RWPE2 (cell line): ENCODE measurements around the gene STEAP3.

ENCODE experiments used
- ATAC-seq: fragments of 200-7000 bp; cut with Tn5 transposase; 3 replicates; pipeline ENCODE4 v1.9.1; 2021; ENCODE audit warnings: low read depth
- DNase-seq: peaks from one replicate; pipeline ENCODE4 v3.0.0-alpha.2; 2020; ENCODE audit warnings: low spot score
- H3K27ac ChIP-seq: fragments of 450-650 bp; 2 replicates; pipeline ENCODE4 v1.5.1; 2017; ENCODE audit warnings: mild to moderate bottlenecking; ENCODE audit not compliant: poor library complexity, severe bottlenecking
- H3K27me3 ChIP-seq: fragments of 250-450 bp; sonication (Bioruptor Pico); 2 replicates; pipeline ENCODE4 v1.5.1; 2021; ENCODE audit warnings: mild to moderate bottlenecking, moderate library complexity; ENCODE audit not compliant: insufficient read depth, poor library complexity, severe bottlenecking
- H3K36me3 ChIP-seq: fragments of 250-450 bp; sonication (Bioruptor Pico); 2 replicates; pipeline ENCODE4 v1.5.1; 2020; ENCODE audit warnings: low read depth, mild to moderate bottlenecking, moderate library complexity
- H3K4me1 ChIP-seq: fragments of 250-450 bp; sonication (Bioruptor Pico); 2 replicates; pipeline ENCODE4 v1.5.1; 2021; ENCODE audit warnings: mild to moderate bottlenecking, moderate library complexity; ENCODE audit not compliant: insufficient read depth, poor library complexity, severe bottlenecking
- H3K4me3 ChIP-seq: fragments of 250-450 bp; sonication (Bioruptor Pico); 2 replicates; pipeline ENCODE4 v1.5.1; 2021; ENCODE audit warnings: mild to moderate bottlenecking, moderate library complexity; ENCODE audit not compliant: severe bottlenecking
- H3K9me3 ChIP-seq: fragments of 250-450 bp; sonication (Bioruptor Pico); 2 replicates; pipeline ENCODE4 v1.5.1; 2021; ENCODE audit warnings: mild to moderate bottlenecking, moderate library complexity; ENCODE audit not compliant: severe bottlenecking
- CTCF ChIP-seq: fragments of 450-650 bp; IDR thresholded peaks from one replicate; pipeline ENCODE4 v1.5.1; 2017; ENCODE audit warnings: mild to moderate bottlenecking, moderate library complexity; ENCODE audit not compliant: poor library complexity, severe bottlenecking

The STEAP3 gene

GRCh38 chr2:119278946-119279345 is 55.3 kb downstream of the STEAP3 start:
- ATAC-seq = no peak
- Histone ChIP-seq H3K27ac (no peak overlapping the region), H3K9me3 (no peaks in the 10 kb centered on the region), H3K4me1 (peaks cover under 1% of the 10 kb centered on the region), H3K4me3 (no peak overlapping the region), H3K27me3 (no peaks in the 10 kb centered on the region), H3K36me3 (no peaks in the 10 kb centered on the region)
- no peak for TF ChIP-seq CTCF
- no peak for DNase-seq

- Histone ChIP-seq H3K4me3 (no peak overlapping the region), H3K27ac (no peak overlapping the region), H3K9me3 (no peaks in the 10 kb centered on the region), H3K4me1 (peaks cover 5% of the 10 kb centered on the region), H3K36me3 (no peaks in the 10 kb centered on the region), H3K27me3 (no peaks in the 10 kb centered on the region)
- no peak for DNase-seq
- ATAC-seq = no peak
- no peak for TF ChIP-seq CTCF
These were observed 56.0 kb downstream of the STEAP3 start for GRCh38 chr2:119279666-119280065.

DNA sequence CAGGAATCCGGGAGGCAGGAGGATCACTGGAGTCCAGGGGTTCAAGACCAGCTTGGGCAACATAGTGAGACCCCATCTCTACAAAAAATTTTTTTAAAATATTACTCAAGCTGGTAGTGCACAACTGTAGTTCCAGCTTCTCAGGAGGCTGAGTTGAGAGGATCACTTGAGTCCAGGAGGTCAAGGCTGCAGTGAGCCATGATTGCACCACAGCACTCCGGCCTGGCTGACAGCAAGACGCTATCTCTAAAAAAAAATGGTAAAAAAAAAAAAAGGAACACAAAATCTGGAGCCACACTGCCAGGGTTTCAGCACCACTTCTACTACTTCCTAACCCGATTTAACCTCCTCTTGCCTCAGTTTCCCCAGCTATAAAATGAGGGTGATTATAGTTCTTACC is 57.0 kb downstream of the STEAP3 start:
- DNase-seq (no peak), ATAC-seq (no peak)
- Histone ChIP-seq H3K4me3 (no peak overlapping the region), H3K36me3 (no peaks in the 10 kb centered on the region), H3K4me1 (peaks cover 5% of the 10 kb centered on the region), H3K27me3 (no peaks in the 10 kb centered on the region), H3K9me3 (no peaks in the 10 kb centered on the region), H3K27ac (no peak overlapping the region)
- no peak for TF ChIP-seq CTCF

DNA sequence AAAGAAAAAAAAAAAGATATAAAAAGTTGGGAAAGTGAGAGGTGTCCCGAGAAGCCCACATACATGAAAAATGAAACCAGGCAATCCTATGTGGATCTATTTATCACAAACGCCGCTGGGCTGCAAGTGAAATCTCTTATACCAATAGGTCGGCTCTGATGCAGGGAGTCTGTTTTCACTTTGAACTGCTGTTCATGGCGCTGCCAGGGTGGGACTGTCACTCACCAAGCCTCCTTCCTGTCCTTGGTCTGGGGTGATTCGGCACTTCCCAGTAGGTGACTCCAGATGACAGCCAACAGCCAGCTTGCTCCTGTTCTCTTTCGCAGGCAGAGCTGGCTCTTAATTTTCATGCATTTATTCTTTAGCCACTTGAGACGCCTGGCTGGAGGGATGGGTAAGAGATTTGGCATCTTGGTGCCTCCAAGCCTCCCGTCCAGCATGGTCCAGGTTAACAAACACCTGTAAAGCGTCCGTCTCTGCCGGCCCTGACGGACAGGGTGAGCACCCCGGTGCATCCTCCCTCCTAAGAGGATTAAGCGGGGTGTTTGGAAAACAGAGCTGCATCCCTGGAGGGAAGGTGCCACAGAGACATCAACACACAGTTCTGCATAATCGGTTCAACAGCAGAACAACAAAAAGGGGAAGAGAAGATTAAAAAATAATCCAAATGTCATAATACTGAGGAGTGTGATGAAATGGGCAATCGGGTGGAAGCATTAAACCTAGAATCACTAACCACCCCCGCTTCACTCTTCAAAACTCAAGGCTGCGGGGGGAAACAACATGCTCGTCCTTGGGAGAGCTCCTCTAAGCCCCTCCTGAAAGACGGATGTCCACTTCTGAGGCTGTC is 58.7 kb downstream of the STEAP3 start:
- no peak for ATAC-seq
- Histone ChIP-seq H3K36me3 (no peaks in the 10 kb centered on the region), H3K4me1 (peaks cover 5% of the 10 kb centered on the region), H3K4me3 (no peak overlapping the region), H3K9me3 (no peaks in the 10 kb centered on the region), H3K27ac (no peak overlapping the region), H3K27me3 (no peaks in the 10 kb centered on the region)
- DNase-seq = no peak
- no peak for TF ChIP-seq CTCF

GRCh38 chr2:119282996-119283511 is 59.4 kb downstream of the STEAP3 start:
- DNase-seq (no peak), ATAC-seq (no peak)
- Histone ChIP-seq H3K36me3 (no peaks in the 10 kb centered on the region), H3K4me1 (peaks cover 5% of the 10 kb centered on the region), H3K27ac (no peak overlapping the region), H3K9me3 (no peaks in the 10 kb centered on the region), H3K4me3 (no peak overlapping the region), H3K27me3 (no peaks in the 10 kb centered on the region)
- TF ChIP-seq CTCF = no peak
